HFFc6 (cell line): ENCODE data around the gene DNAJC24. TPM values are rescaled to one million over a fixed set of nuclear protein-coding genes. Genes with fewer than 3 reads are reported as not detected.

Experiments used
- DNase-seq: peaks from one replicate; pipeline ENCODE4 v3.0.0-alpha.2; 2018
- H3K27ac Mint-ChIP-seq: 2 replicates; pipeline ENCODE4 v1.8.0; 2020; ENCODE audit warnings: mild to moderate bottlenecking, mixed read lengths
- H3K27me3 Mint-ChIP-seq: 2 replicates; pipeline ENCODE4 v1.8.0; 2021; ENCODE audit warnings: mild to moderate bottlenecking, moderate library complexity, mixed read lengths; ENCODE audit not compliant: insufficient read depth
- H3K36me3 Mint-ChIP-seq: 2 replicates; pipeline ENCODE4 v1.8.0; 2021; ENCODE audit warnings: low read depth, mixed read lengths
- H3K4me1 Mint-ChIP-seq: 2 replicates; pipeline ENCODE4 v1.8.0; 2020; ENCODE audit warnings: low read depth, mixed read lengths
- H3K4me3 Mint-ChIP-seq: 2 replicates; pipeline ENCODE4 v1.8.0; 2020; ENCODE audit warnings: mild to moderate bottlenecking, moderate library complexity, mixed read lengths
- H3K9me3 Mint-ChIP-seq: 2 replicates; pipeline ENCODE4 v1.8.0; 2020; ENCODE audit warnings: mild to moderate bottlenecking, mixed read lengths
- total RNA-seq, 6 experiments: library from RNA; stranded (reverse); fragmentation: NEBNext Ultra II Directional; extraction: Animal tissue kit (Norgen Biotek cat#: 25700); gene quantifications; 2 replicates in 1 of 6; 3 replicates in 5 of 6; pipeline ENCODE4 v1.2.3, GENCODE V29; 2021
- TF ChIP-seq, protein P1 (sequence below): fragments of 200-600 bp; sonication (generic); IDR thresholded peaks from 2 replicates; pipeline ENCODE4 v1.5.0; 2021; ENCODE audit warnings: antibody characterized with exemption, mild to moderate bottlenecking

The DNAJC24 gene
- total RNA-seq, 6 experiments from 2014 or later: 15.7 to 19.9 (median 17.6) TPM

DNA sequence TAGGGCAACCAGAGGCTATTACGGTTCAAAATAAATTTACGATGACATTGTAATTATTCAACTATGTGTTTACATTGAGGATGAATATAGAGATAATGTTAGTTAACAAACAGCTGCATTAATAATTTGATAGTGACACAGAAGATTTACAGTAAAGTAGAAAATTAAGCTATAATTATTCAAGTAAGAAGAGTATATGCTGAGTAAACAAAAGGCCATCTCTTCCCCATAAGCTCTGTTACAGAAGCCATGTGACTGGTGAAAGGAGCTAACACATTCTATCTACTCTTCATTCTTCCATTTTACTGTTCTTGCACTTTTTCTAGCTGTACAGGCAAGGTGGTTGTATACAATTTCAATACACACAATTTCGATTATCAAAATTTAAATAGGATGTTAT lies 85.5 kb downstream of the DNAJC24 start:
- Mint-ChIP-seq H3K9me3 (no peaks in the 10 kb centered on the region), H3K4me1 (no peaks in the 10 kb centered on the region), H3K27ac (no peak overlapping the region), H3K27me3 (no peaks in the 10 kb centered on the region; the same call in 1 of the 2 replicates), H3K36me3 (no peaks in the 10 kb centered on the region), H3K4me3 (no peak overlapping the region)
- TF ChIP-seq, protein P1, sequence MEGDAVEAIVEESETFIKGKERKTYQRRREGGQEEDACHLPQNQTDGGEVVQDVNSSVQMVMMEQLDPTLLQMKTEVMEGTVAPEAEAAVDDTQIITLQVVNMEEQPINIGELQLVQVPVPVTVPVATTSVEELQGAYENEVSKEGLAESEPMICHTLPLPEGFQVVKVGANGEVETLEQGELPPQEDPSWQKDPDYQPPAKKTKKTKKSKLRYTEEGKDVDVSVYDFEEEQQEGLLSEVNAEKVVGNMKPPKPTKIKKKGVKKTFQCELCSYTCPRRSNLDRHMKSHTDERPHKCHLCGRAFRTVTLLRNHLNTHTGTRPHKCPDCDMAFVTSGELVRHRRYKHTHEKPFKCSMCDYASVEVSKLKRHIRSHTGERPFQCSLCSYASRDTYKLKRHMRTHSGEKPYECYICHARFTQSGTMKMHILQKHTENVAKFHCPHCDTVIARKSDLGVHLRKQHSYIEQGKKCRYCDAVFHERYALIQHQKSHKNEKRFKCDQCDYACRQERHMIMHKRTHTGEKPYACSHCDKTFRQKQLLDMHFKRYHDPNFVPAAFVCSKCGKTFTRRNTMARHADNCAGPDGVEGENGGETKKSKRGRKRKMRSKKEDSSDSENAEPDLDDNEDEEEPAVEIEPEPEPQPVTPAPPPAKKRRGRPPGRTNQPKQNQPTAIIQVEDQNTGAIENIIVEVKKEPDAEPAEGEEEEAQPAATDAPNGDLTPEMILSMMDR: no peak
- no peak for DNase-seq

DNA sequence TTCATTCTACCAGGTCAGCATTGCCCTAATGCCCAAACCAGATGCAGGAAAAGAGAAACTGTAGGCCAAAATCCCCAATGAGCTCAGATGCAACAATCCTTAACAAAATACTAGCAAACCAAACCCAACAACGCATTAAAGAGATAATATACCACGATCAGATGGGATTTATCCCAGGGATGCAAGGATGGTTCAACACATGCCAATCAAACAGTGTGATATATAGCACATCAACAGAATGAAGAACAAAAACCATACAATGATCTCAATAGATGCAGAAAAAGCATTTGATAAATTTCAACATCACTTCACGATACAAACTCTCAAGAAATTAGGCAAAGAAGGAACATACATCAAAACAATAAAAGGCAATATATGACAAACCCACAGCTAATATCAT lies 94.8 kb downstream of the DNAJC24 start:
- Mint-ChIP-seq H3K27ac (no peak overlapping the region), H3K27me3 (no peaks in the 10 kb centered on the region), H3K9me3 (peaks cover 26% of the 10 kb centered on the region), H3K4me3 (no peak overlapping the region), H3K36me3 (peaks cover 26% of the 10 kb centered on the region), H3K4me1 (no peaks in the 10 kb centered on the region)
- TF ChIP-seq, protein P1: no peak
- no peak for DNase-seq

DNA sequence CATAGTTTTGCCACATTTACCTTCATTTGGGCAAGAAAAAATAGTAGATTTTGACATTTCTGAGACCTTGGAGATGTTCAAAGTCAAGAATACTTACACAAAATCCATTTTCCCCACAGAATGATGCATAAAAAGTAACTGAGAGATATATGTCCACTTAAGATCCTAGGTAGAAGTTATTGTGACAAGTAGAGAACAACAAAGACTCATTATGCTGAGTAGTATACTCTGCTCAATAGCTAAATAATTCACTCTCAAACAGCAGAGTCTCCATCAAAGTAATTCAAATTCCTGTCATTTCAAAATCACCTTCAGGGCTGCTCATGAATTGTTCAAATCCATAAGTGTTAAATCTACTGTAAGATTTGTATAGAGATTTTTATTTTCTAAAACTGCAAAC lies 104.4 kb downstream of the DNAJC24 start:
- H3K27me3 Mint-ChIP-seq: no peaks in the 10 kb centered on the region
- TF ChIP-seq, protein P1: no peak
- H3K9me3 Mint-ChIP-seq: no peaks in the 10 kb centered on the region
- H3K27ac Mint-ChIP-seq: no peak overlapping the region
- H3K4me1 Mint-ChIP-seq: no peaks in the 10 kb centered on the region
- no peak overlapping the region for H3K4me3 Mint-ChIP-seq
- DNase-seq: no peak
- H3K36me3 Mint-ChIP-seq: no peaks in the 10 kb centered on the region

DNA sequence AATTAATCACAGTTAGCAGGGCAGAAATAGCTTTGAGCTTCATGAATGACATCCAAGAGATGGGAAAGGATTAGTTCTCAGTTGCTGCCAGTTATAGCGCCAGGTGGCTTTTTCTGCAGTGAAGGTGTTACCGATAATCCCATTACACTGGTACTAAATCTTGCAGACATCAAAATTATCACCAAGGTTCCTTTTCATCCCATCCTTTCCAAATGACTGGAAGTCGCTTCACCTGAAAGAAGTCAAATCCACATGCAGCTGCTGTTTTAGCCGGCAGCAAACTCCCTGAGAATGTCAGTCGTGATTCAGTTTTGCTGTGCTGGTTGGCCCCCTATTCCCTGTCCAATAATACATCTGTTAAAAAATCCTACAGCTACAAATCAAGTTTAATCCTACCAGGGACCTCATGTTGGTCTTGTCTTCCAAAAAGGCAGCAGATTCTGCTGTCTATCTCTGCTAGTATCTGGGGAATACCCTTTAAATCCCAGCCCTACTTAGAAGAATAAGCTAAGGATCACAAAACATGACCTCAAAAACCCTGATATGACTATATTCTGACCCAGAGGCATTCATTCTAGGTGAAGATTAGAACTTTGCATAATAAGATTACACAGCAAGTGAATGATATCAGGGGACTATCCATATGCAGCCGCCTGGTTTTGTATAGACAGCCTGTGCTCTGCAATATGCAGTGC lies 108.0 kb downstream of the DNAJC24 start:
- Mint-ChIP-seq H3K36me3 (no peaks in the 10 kb centered on the region), H3K4me3 (no peak overlapping the region), H3K27ac (no peak overlapping the region), H3K9me3 (no peaks in the 10 kb centered on the region), H3K4me1 (no peaks in the 10 kb centered on the region), H3K27me3 (no peaks in the 10 kb centered on the region)
- TF ChIP-seq, protein P1: no peak
- no peak for DNase-seq

DNA sequence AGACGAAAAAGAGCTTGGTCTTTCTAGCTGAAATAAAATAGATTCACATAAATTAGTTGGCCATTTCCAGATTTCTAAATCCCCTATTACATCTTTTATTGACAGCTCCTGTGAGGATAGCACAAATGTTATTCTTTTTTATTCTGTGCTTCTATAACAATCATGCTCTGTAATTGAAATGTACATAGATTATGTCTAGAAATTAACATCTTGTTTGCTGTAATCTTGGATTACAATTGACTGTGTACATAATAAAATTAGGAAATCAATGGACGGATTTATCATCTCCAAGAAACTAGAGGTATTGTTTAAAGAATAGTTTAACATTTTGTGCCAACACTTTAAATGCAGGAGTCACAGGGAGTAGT lies 108.5 kb downstream of the DNAJC24 start:
- H3K27ac Mint-ChIP-seq: no peak overlapping the region
- no peaks in the 10 kb centered on the region for H3K4me1 Mint-ChIP-seq
- no peak overlapping the region for H3K4me3 Mint-ChIP-seq
- TF ChIP-seq, protein P1: no peak
- no peaks in the 10 kb centered on the region for H3K27me3 Mint-ChIP-seq
- no peaks in the 10 kb centered on the region for H3K9me3 Mint-ChIP-seq
- no peak for DNase-seq
- no peaks in the 10 kb centered on the region for H3K36me3 Mint-ChIP-seq

DNA sequence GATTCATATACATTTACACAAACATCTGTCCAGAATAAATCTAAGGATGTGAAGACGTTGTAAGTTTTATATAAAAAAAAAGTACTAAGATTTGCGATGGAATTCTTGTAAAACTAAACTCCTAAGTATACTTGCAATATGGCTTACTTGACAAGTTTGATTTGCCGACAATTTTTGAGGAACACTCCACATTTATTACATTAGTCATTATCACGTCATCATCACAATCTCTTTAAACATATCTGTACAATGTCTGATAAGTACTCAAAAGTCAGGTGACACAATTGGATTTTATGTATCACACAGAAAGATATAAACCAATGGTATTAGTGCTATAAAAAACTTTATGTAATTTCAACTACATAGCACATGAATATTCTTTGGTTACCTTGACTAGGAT lies 109.4 kb downstream of the DNAJC24 start:
- H3K36me3 Mint-ChIP-seq: no peaks in the 10 kb centered on the region
- TF ChIP-seq, protein P1: no peak
- H3K4me1 Mint-ChIP-seq: no peaks in the 10 kb centered on the region
- H3K9me3 Mint-ChIP-seq: no peaks in the 10 kb centered on the region
- no peaks in the 10 kb centered on the region for H3K27me3 Mint-ChIP-seq
- no peak overlapping the region for H3K4me3 Mint-ChIP-seq
- no peak for DNase-seq
- H3K27ac Mint-ChIP-seq: no peak overlapping the region
